GM12878 (cell line): ENCODE measurements around the gene GALNTL6. TPM values are rescaled to one million over a fixed set of nuclear protein-coding genes. Genes with fewer than 3 reads are reported as not detected.

Experiments used
- ATAC-seq: fragments of 200-7000 bp; cut with Tn5 transposase; 3 replicates; pipeline ENCODE4 v1.9.1; 2020; ENCODE audit warnings: mild to moderate bottlenecking, moderate library complexity
- BruUV-seq: library from RNA; stranded (reverse); fragments of 400-500 nt; replicated peaks from 2 replicates; lab custom pipeline; 2021; lab: Mats Ljungman, UMichigan
- CTCF ChIA-PET: fragments of 300-600 bp; sonication (Branson Sonifier 250); formaldehyde crosslinking; extraction: SDS; loops from one replicate; lab custom pipeline; 2021; ENCODE audit warnings: inconsistent platforms; lab: Yijun Ruan, JAX
- POLR2A ChIA-PET: fragments of 350-600 bp; formaldehyde crosslinking; extraction: SDS; loops from one replicate; lab custom pipeline; 2021; ENCODE audit warnings: inconsistent platforms; lab: Charles Lee
- RAD21 ChIA-PET: fragments of 300-600 bp; sonication (Branson Sonifier 250); formaldehyde crosslinking; loops from one replicate; lab custom pipeline; 2023; ENCODE audit warnings: antibody characterized with exemption; ENCODE audit not compliant: unreplicated experiment; lab: Charles Lee
- SMC1A ChIA-PET: fragments of 300-600 bp; sonication (Branson Sonifier 250); formaldehyde crosslinking; loops from one replicate; lab custom pipeline; 2023; ENCODE audit not compliant: unreplicated experiment, uncharacterized antibody; lab: Charles Lee
- DNase-seq: peaks from one replicate; pipeline ENCODE4 v3.0.0-alpha.2; 2011; ENCODE audit warnings: low read depth, low spot score
- FAIRE-seq: peaks from 3 replicates; lab custom pipeline; 2011; peaks lifted over from hg19 to GRCh38; lab: Jason Lieb, UNC
- H2AFZ ChIP-seq: 2 replicates; pipeline ENCODE4 v1.6.0; 2011; ENCODE audit warnings: low read depth, low read length, control low read depth; ENCODE audit not compliant: control insufficient read depth
- H3K27ac ChIP-seq: 2 replicates; pipeline ENCODE4 v1.5.1; 2011; ENCODE audit warnings: control low read depth; ENCODE audit not compliant: control insufficient read depth, insufficient read depth
- H3K27me3 ChIP-seq, 2 experiments: replicated peaks in 1 of 2; 2 replicates each; pipeline versions ENCODE4 v1.6.0 to v1.6.1; 2011; ENCODE audit warnings: low read length in 1 of 2; ENCODE audit not compliant: control insufficient read depth in 2 of 2, insufficient read depth in 2 of 2
- H3K36me3 ChIP-seq, 2 experiments: 2 replicates each; pipeline ENCODE4 v1.5.1; 2011; ENCODE audit warnings: low read length in 1 of 2; ENCODE audit not compliant: control insufficient read depth in 2 of 2, insufficient read depth in 2 of 2
- H3K4me1 ChIP-seq: 2 replicates; pipeline ENCODE4 v1.6.1; 2011; ENCODE audit warnings: mild to moderate bottlenecking, low read length, moderate library complexity, mixed read lengths; ENCODE audit not compliant: control insufficient read depth, insufficient read depth
- H3K4me2 ChIP-seq: 2 replicates; pipeline ENCODE4 v1.6.0; 2011; ENCODE audit warnings: control low read depth; ENCODE audit not compliant: control insufficient read depth, insufficient read depth
- H3K4me3 ChIP-seq: fragments of 200-600 bp; sonication (generic); 2 replicates; pipeline ENCODE4 v1.5.1; 2016
- H3K79me2 ChIP-seq: 2 replicates; pipeline ENCODE4 v1.6.0; 2011; ENCODE audit warnings: low read length; ENCODE audit not compliant: control insufficient read depth, insufficient read depth
- H3K9ac ChIP-seq: 2 replicates; pipeline ENCODE4 v1.8.0; 2011; ENCODE audit warnings: low read length, control low read depth, mixed read lengths; ENCODE audit not compliant: control insufficient read depth, insufficient read depth
- H3K9me3 ChIP-seq: replicated peaks from 3 replicates; pipeline ENCODE4 v1.5.1; 2011; ENCODE audit warnings: mild to moderate bottlenecking, low read length; ENCODE audit not compliant: control insufficient read depth, insufficient read depth
- H4K20me1 ChIP-seq: 2 replicates; pipeline ENCODE4 v1.6.0; 2011; ENCODE audit not compliant: control insufficient read depth, insufficient read depth
- CBX3 ChIP-seq: fragments of 200-600 bp; sonication (generic); IDR thresholded peaks from 2 replicates; pipeline ENCODE4 v1.6.1; 2016; ENCODE audit warnings: low read depth, borderline replicate concordance
- FOXM1 ChIP-seq: IDR thresholded peaks from 2 replicates; pipeline ENCODE4 v1.6.1; 2012; ENCODE audit warnings: low read depth, mild to moderate bottlenecking, inconsistent platforms, low read length, moderate library complexity
- IRF4 ChIP-seq: IDR thresholded peaks from 2 replicates; pipeline ENCODE4 v1.6.1; 2011; ENCODE audit warnings: low read depth, low read length
- KLF5 ChIP-seq: fragments of 450-650 bp; IDR thresholded peaks from 2 replicates; pipeline ENCODE4 v1.6.1; 2014; ENCODE audit warnings: mild to moderate bottlenecking; ENCODE audit not compliant: partially characterized antibody
- MTA2 ChIP-seq: fragments of 450-650 bp; IDR thresholded peaks from 2 replicates; pipeline ENCODE4 v1.6.1; 2016; ENCODE audit warnings: low read depth, mild to moderate bottlenecking, moderate library complexity
- ZNF207 ChIP-seq: fragments of 450-650 bp; IDR thresholded peaks from 2 replicates; pipeline ENCODE4 v1.6.1; 2014; ENCODE audit warnings: antibody characterized with exemption, mild to moderate bottlenecking, borderline replicate concordance
- ZNF384 ChIP-seq: IDR thresholded peaks from 2 replicates; pipeline ENCODE4 v1.6.1; 2012; ENCODE audit warnings: low read depth, mild to moderate bottlenecking, low read length, improper control_type of control experiment, borderline replicate concordance
- WGBS: methylation state at CpG from one replicate; pipeline ENCODE4 v1.1.6; 2016; ENCODE audit warnings: low lambda C conversion rate; ENCODE audit not compliant: insufficient replicate concordance, insufficient coverage; ENCODE audit errors: missing lambda C conversion rate; 5-methylcytosine and 5-hydroxymethylcytosine counted together
- in situ Hi-C: fragments of 300-500 bp; cut with MboI; formaldehyde crosslinking; loops from 9 replicates; pipeline ENCODE4 v1.14.3; 2018; ENCODE audit warnings: mixed read lengths
- intact Hi-C: fragments of 100-400 bp; cut with micrococcal nuclease; formaldehyde crosslinking; loops from one replicate; pipeline ENCODE4 v1.14.2; 2022; ENCODE audit not compliant: unreplicated experiment
- polyA plus RNA-seq, 11 experiments: library from polyadenylated mRNA; depleted of rRNA in 4 of 11; unstranded in 6 of 11; stranded (reverse) in 5 of 11; fragments of >200 nt; fragmentation: Nextera tagmentation in 4 of 11; fragmentation: Illumina TruSeq in 1 of 11; extraction: Ambion mirVana in 4 of 11; extraction: Trizol in 1 of 11; gene quantifications; 1 replicate in 1 of 11; 2 replicates in 10 of 11; pipeline versions ENCODE4 v1.2.1 to v1.2.3, GENCODE V29; 2011 to 2016; ENCODE audit warnings: inconsistent platforms in 2 of 11, missing spikeins in 2 of 11, low read depth in 1 of 11
- total RNA-seq, 4 experiments: library from RNA; depleted of rRNA in 3 of 4; stranded (reverse); fragments of >200 nt in 3 of 4; fragmentation: Illumina TruSeq in 1 of 4; extraction: Trizol in 1 of 4; gene quantifications; 2 replicates each; pipeline versions ENCODE4 v1.2.1 to v1.2.3, GENCODE V29; 2013 to 2021
- TF ChIP-seq, protein P1 (sequence below): fragments of 450-650 bp; IDR thresholded peaks from 2 replicates; pipeline ENCODE4 v1.6.1; 2017; ENCODE audit warnings: mild to moderate bottlenecking, moderate library complexity

GALNTL6 gene
- total and polyA plus RNA-seq, 10 of the 15 experiments (the other 5 are each of a cell fraction or from before 2014, with no cell fraction given), result 0.01 to 0.29 TPM; not detected in 8

DNA sequence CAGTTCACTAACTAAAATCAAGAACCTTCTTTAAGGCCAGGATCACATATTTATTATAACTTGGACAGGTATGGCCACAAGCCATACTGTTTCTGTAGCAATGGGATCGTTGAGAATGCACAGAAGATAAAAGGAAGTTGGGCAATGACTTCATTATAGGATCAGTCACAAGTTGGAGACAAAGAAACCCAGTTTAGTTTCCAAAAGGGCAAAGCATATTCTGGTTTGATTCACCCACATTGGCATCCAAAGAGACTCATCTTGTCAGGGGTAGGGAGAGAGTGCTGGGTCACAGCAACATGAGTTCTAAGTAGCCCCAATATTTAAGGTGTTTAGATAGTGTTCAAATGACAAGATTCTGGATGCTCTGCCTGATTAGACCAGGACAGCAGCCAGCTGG lies 1038.3 kb downstream of the GALNTL6 start:
- in situ Hi-C loops (no loop called here), intact Hi-C loops (no loop called here)
- Histone ChIP-seq H3K79me2 (no peaks in the 10 kb centered on the region), H3K4me2 (no peak overlapping the region), H2AFZ (no peak overlapping the region), H4K20me1 (no peaks in the 10 kb centered on the region), H3K27me3 (no peaks in the 10 kb centered on the region), H3K36me3 (no peaks in the 10 kb centered on the region), H3K4me1 (no peaks in the 10 kb centered on the region), H3K27ac (no peak overlapping the region), H3K4me3 (no peak overlapping the region), H3K9ac (no peak overlapping the region), H3K9me3 (no peaks in the 10 kb centered on the region)
- DNase-seq (no peak), FAIRE-seq (no peak), ATAC-seq (no peak)
- SMC1A ChIA-PET, result no interaction called here
- POLR2A ChIA-PET, result no interaction called here
- RAD21 ChIA-PET, result no interaction called here
- 0% methylated on average over 1 of the region's 1 CpG for WGBS
- BruUV-seq, result no TSS peak
- TF ChIP-seq CBX3 (no peak), KLF5 (no peak), ZNF384 (no peak), MTA2 (no peak), FOXM1 (no peak), ZNF207 (no peak), IRF4 (no peak)
- TF ChIP-seq, protein P1, sequence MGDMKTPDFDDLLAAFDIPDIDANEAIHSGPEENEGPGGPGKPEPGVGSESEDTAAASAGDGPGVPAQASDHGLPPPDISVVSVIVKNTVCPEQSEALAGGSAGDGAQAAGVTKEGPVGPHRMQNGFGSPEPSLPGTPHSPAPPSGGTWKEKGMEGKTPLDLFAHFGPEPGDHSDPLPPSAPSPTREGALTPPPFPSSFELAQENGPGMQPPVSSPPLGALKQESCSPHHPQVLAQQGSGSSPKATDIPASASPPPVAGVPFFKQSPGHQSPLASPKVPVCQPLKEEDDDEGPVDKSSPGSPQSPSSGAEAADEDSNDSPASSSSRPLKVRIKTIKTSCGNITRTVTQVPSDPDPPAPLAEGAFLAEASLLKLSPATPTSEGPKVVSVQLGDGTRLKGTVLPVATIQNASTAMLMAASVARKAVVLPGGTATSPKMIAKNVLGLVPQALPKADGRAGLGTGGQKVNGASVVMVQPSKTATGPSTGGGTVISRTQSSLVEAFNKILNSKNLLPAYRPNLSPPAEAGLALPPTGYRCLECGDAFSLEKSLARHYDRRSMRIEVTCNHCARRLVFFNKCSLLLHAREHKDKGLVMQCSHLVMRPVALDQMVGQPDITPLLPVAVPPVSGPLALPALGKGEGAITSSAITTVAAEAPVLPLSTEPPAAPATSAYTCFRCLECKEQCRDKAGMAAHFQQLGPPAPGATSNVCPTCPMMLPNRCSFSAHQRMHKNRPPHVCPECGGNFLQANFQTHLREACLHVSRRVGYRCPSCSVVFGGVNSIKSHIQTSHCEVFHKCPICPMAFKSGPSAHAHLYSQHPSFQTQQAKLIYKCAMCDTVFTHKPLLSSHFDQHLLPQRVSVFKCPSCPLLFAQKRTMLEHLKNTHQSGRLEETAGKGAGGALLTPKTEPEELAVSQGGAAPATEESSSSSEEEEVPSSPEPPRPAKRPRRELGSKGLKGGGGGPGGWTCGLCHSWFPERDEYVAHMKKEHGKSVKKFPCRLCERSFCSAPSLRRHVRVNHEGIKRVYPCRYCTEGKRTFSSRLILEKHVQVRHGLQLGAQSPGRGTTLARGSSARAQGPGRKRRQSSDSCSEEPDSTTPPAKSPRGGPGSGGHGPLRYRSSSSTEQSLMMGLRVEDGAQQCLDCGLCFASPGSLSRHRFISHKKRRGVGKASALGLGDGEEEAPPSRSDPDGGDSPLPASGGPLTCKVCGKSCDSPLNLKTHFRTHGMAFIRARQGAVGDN, result no peak
- CTCF ChIA-PET, result no interaction called here
